Measurements from ENCODE around the gene BRD3OS. TPM values are rescaled to one million over a fixed set of nuclear protein-coding genes. Genes with fewer than 3 reads are reported as not detected.

BRD3OS gene
- total and polyA plus RNA-seq, 2 experiments from 2014 or later: 18.6 to 32.3 TPM

GRCh38 chr9:134049236-134049635 lies 24.0 kb downstream of the BRD3OS start:
- Histone ChIP-seq H3K36me3 (peaks cover 45% of the 10 kb centered on the region), H3K27ac (no peak overlapping the region), H3K4me3 (no peak overlapping the region), H3K9me3 (ENCODE audit: low read depth) (no peaks in the 10 kb centered on the region), H3K27me3 (no peaks in the 10 kb centered on the region), H3K4me1 (ENCODE audit: low read depth) (no peaks in the 10 kb centered on the region)
- no peak for DNase-seq (ENCODE audit: low read depth in 1 of 2, low spot score in 1 of 2)
- TF ChIP-seq, protein P1, sequence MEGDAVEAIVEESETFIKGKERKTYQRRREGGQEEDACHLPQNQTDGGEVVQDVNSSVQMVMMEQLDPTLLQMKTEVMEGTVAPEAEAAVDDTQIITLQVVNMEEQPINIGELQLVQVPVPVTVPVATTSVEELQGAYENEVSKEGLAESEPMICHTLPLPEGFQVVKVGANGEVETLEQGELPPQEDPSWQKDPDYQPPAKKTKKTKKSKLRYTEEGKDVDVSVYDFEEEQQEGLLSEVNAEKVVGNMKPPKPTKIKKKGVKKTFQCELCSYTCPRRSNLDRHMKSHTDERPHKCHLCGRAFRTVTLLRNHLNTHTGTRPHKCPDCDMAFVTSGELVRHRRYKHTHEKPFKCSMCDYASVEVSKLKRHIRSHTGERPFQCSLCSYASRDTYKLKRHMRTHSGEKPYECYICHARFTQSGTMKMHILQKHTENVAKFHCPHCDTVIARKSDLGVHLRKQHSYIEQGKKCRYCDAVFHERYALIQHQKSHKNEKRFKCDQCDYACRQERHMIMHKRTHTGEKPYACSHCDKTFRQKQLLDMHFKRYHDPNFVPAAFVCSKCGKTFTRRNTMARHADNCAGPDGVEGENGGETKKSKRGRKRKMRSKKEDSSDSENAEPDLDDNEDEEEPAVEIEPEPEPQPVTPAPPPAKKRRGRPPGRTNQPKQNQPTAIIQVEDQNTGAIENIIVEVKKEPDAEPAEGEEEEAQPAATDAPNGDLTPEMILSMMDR (IDR thresholded peaks at IDR 0.05; ENCODE audit: low read depth, low read length): no peak

- Histone ChIP-seq H3K4me3 (no peak overlapping the region), H3K27ac (no peak overlapping the region), H3K36me3 (peaks cover 41% of the 10 kb centered on the region), H3K4me1 (ENCODE audit: low read depth) (no peaks in the 10 kb centered on the region), H3K9me3 (ENCODE audit: low read depth) (no peaks in the 10 kb centered on the region), H3K27me3 (no peaks in the 10 kb centered on the region)
- TF ChIP-seq, protein P1 (IDR thresholded peaks at IDR 0.05; ENCODE audit: low read depth, low read length): no peak
- DNase-seq (ENCODE audit: low read depth in 1 of 2, low spot score in 1 of 2): no peak
Measured at GRCh38 chr9:134049772-134050588, 24.7 kb downstream of the BRD3OS start.

GRCh38 chr9:134050726-134051125 lies 25.4 kb downstream of the BRD3OS start:
- no peak overlapping the region for H3K4me3 ChIP-seq
- H3K4me1 ChIP-seq (ENCODE audit: low read depth): no peaks in the 10 kb centered on the region
- DNase-seq (ENCODE audit: low read depth in 1 of 2, low spot score in 1 of 2): no peak
- TF ChIP-seq, protein P1 (IDR thresholded peaks at IDR 0.05; ENCODE audit: low read depth, low read length): no peak
- peaks cover 34% of the 10 kb centered on the region for H3K36me3 ChIP-seq
- H3K27me3 ChIP-seq: no peaks in the 10 kb centered on the region
- H3K9me3 ChIP-seq (ENCODE audit: low read depth): no peaks in the 10 kb centered on the region
- no peak overlapping the region for H3K27ac ChIP-seq

DNA sequence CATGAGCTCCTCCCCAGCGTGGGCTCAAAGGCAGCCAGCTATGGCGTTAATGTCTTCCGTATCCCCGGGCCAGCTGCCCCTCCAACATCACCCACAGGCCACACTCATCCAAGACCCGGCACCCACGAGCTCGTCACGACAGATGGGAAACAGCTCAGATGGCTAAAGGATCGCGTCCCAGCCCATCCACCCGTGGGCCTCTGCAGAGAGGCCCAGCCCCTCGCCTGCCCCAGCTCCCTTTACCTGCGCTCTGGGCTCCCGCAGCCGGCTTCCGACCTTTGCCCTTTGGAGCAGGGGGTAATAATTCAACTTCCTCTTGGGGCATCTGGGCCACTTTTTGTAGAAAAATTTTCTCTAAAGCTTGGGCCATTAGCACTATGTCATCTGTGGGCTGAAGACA lies 26.0 kb downstream of the BRD3OS start:
- TF ChIP-seq, protein P1 (IDR thresholded peaks at IDR 0.05; ENCODE audit: low read depth, low read length): no peak
- Histone ChIP-seq H3K9me3 (ENCODE audit: low read depth) (no peaks in the 10 kb centered on the region), H3K4me3 (no peak overlapping the region), H3K27ac (no peak overlapping the region), H3K27me3 (no peaks in the 10 kb centered on the region), H3K4me1 (ENCODE audit: low read depth) (no peaks in the 10 kb centered on the region), H3K36me3 (peaks cover 31% of the 10 kb centered on the region)
- no peak for DNase-seq (ENCODE audit: low read depth in 1 of 2, low spot score in 1 of 2)

GRCh38 chr9:134052491-134052890 lies 27.2 kb downstream of the BRD3OS start:
- no peak for DNase-seq (ENCODE audit: low read depth in 1 of 2, low spot score in 1 of 2)
- TF ChIP-seq, protein P1 (IDR thresholded peaks at IDR 0.05; ENCODE audit: low read depth, low read length): no peak
- no peaks in the 10 kb centered on the region for H3K4me1 ChIP-seq (ENCODE audit: low read depth)
- H3K36me3 ChIP-seq: peaks cover 28% of the 10 kb centered on the region
- no peaks in the 10 kb centered on the region for H3K27me3 ChIP-seq
- no peak overlapping the region for H3K27ac ChIP-seq
- H3K9me3 ChIP-seq (ENCODE audit: low read depth): no peaks in the 10 kb centered on the region
- no peak overlapping the region for H3K4me3 ChIP-seq
